Measurements from ENCODE around the gene ZFAND3.
"Not testable (repeated sequence)": the region's sequence is repeated elsewhere in the genome, so short reads cannot be mapped to it uniquely, and the experiment has no call there.

ZFAND3 gene

DNA sequence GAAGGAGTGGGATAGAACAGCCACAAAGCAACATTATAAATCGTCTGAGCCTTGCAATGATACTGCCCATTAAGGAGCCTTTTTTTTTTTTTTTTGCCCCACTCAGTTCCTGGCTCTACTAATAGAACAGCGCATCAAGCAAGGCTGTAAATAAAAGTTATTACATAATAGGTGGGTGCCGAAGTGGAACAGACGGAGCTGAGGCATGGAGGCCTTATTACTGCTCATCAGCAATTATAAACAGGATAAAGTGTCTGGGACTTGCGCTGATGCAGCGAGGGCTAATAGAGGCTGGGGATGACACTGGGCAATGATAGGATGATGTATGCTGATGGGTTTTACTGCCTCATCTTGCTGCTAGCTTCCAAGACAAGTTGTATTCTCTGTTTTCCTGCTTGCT lies 272.1 kb downstream of the ZFAND3 start:
- DNase-seq (ENCODE audit: low read depth in 2 of 2), result no peak

GRCh38 chr6:38092465-38092864 lies 272.9 kb downstream of the ZFAND3 start:
- no peak for DNase-seq (ENCODE audit: low read depth in 2 of 2)

- DNase-seq (ENCODE audit: low read depth in 2 of 2), result no peak
Measured at GRCh38 chr6:38092964-38093363, 273.4 kb downstream of the ZFAND3 start.

- DNase-seq (ENCODE audit: low read depth in 2 of 2), result no peak
Measured at GRCh38 chr6:38095054-38095453, 275.5 kb downstream of the ZFAND3 start.

- DNase-seq (ENCODE audit: low read depth in 2 of 2), result no peak
Measured at GRCh38 chr6:38099221-38099620, 279.7 kb downstream of the ZFAND3 start.

DNA sequence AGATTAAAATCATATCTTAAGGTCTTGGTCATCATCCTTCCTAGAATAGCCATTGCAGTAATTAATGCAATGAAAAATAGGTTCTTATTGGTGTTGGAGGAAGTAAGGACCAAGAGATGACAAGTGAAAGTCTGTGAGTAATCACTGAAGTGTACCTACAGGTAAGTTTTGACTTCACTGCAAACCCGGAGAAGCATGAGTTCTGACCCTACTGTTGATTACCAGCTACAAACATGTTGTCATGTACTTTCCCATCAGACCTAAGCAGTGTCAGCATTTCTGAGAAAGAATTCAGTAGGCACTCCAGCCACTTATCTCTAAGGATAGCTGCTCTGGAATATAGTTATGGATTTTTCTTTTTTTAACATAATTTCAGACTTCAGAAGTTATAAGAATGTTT lies 280.9 kb downstream of the ZFAND3 start:
- DNase-seq (ENCODE audit: low read depth in 2 of 2), result no peak

- no peak for DNase-seq (ENCODE audit: low read depth in 2 of 2)
Measured at GRCh38 chr6:38103921-38104320, 284.4 kb downstream of the ZFAND3 start.

- DNase-seq (ENCODE audit: low read depth in 2 of 2), result no peak
Measured at GRCh38 chr6:38105066-38105465, 285.5 kb downstream of the ZFAND3 start.

GRCh38 chr6:38107073-38107472 lies 287.5 kb downstream of the ZFAND3 start:
- no peak for DNase-seq (ENCODE audit: low read depth in 2 of 2)

- no peak for DNase-seq (ENCODE audit: low read depth in 2 of 2)
Measured at GRCh38 chr6:38110481-38110971, 291.0 kb downstream of the ZFAND3 start.

- no peak for DNase-seq (ENCODE audit: low read depth in 2 of 2)
Measured at GRCh38 chr6:38112181-38112580, 292.7 kb downstream of the ZFAND3 start.

GRCh38 chr6:38113825-38114576 lies 294.5 kb downstream of the ZFAND3 start:
- DNase-seq (ENCODE audit: low read depth in 2 of 2), result no peak

DNA sequence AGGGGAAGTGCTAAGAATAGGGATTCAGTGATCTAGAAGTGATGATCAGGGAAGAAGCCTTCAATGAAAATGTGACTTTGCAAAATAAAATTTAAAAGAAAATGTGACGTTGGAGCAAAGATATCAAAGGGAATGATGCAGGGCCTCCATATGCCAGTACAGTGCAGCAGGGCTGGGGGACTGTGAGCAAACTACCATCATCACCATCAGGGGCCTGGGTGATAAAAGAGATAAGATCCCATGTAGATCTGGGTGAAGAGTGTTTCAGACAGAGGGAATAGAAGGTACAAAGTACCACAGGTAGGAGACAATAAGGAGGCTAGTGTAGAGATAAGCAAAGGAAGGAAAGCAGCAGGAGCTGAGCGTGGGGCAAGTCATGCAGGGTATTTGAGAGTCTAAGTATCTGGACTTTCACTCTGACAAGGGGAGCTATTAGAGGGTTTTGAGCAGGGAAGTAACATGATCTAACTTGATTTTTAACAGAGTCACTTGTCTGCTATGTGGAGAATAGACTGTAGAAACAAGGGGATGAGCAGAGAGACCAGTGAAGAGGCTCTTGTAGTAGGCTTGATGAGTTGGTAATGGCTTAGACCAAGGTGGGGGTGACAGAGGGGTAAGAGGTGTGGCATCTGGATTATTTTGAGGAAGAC lies 295.6 kb downstream of the ZFAND3 start:
- DNase-seq (ENCODE audit: low read depth in 2 of 2), result no peak

- DNase-seq (ENCODE audit: low read depth in 2 of 2), result no peak
Measured at GRCh38 chr6:38115626-38116008, 296.1 kb downstream of the ZFAND3 start.

DNA sequence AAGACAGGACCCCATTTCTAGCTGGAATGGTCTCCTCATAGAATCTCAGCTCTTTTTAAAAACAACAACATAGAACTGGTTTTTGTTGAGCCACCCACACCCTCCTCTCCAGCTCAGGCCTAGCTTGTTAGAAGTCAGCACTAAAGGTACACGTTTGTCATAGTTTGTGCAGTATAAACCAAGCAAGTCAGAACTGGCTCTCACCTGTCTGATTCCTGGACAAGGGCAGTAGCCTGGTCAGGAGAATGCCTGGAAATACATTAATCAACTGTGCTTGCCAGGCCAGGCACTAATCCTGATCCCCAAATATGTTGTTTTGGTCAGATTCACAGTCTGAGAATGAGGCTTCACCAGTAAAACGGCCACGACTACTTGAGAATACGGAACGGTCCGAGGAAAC lies 296.7 kb downstream of the ZFAND3 start:
- no peak for DNase-seq (ENCODE audit: low read depth in 2 of 2)

- no peak for DNase-seq (ENCODE audit: low read depth in 2 of 2)
Measured at GRCh38 chr6:38117281-38117680, 297.8 kb downstream of the ZFAND3 start.

DNA sequence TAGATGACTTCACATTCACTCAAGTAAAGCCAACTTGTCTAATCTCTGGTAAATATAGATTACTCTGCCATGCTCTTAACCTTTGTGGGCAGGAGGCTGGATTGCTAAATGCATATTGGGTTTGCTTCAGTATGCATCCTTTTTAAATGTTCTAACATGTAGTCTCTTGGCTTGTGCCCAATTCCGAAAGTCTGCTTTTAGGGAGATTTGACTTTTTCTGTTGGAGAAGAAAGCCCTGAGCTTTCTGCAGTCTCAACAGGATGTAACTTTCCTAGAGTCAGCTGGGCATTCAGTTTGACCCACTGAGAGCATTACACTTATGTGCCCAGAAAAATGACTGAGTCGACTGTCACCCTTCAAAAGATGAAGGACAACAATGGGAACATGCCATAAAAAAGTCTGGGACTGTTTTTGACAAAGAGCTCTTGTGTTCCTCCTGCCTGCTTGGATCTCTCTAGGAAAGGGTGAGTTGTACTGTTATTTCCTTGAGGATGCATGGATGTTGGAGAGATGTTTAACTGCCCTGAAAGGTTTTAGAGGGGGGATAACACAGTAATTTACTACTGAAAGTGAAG lies 299.4 kb downstream of the ZFAND3 start:
- no peak for DNase-seq (ENCODE audit: low read depth in 2 of 2)

DNA sequence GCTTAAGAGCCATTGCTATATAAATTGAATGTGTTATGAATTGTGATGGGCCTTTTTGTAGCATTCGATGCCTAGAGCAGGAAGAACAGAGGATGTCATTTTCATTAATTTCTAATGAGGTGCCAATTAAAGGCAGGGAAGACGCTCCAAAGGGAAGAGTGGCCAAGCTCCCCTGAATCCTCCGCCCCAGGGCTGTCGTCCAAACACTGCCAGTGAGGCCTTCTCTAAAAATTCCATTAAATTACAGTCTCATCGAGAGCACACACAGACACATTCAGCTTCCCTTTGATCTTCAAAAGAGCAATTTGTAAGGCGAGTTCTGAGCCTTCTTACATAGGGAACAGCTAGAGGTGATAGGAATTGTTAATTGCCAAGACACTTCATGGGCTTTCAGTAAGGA lies 300.0 kb downstream of the ZFAND3 start:
- DNase-seq (ENCODE audit: low read depth in 2 of 2), result no peak

GRCh38 chr6:38124224-38124926 lies 304.8 kb downstream of the ZFAND3 start:
- DNase-seq (ENCODE audit: low read depth in 2 of 2), result not testable (repeated sequence)

DNA sequence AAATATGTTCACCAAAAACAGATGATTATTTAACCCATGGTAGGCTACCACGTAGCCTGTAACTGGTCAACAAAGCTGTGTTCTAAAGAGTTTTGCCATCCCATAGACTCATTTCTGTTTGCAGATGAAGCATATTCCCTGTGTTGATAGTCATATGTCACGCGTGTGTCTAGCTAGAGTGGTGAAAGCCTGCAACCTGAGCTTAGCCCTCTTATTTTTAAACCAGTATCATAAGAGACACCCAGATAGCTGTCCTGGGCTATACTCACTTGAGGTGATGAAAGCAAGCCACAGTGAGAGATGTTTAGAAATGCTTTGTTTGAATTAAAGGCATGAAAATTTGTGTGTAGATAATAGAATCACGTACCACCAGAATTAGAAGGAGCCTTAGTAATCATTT lies 307.8 kb downstream of the ZFAND3 start:
- no peak for DNase-seq (ENCODE audit: low read depth in 2 of 2)

GRCh38 chr6:38131527-38131965 lies 312.0 kb downstream of the ZFAND3 start:
- DNase-seq (ENCODE audit: low read depth in 2 of 2), result no peak

DNA sequence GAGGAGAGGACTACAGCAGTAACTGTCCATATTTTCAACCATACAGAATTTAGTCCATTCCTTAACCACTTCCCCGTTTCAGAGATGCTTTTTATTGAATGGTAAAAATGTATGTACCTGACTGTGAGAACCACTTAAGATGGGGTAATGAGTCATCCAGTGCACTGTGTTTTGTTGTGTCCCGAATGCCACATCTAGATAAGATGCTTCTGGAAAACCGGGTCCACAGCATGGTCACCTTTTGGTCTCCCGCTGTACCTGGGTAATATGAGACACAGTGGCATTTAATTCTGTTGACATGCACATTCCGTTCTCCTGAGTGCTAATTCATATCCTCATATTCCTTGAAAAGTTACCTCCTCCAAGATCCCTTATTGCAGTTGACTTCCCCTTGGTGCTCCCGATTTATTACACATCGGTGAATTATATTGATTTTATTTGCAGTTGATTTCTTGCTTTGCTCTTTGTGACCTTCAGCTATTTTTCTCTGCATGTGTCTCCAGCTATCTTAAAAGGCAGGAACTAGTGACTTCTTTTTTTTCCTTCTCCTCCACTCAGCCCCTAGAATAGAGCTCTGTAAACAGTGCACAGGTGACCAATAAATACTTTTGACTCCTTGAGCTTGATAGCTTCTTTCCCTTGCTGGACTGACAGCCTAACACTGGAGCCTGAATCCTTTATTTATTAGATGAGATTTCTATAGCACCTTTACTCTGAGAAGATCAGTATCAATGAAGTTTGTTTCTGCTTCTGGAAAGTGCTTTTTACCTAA lies 314.6 kb downstream of the ZFAND3 start:
- DNase-seq (ENCODE audit: low read depth in 2 of 2), result no peak

Data from stimulated activated CD4-positive, alpha-beta T cell treated with anti-CD3 and anti-CD28 coated beads, Interleukin-1b, Interleukin-23, amount 100 ng/mL, for 4 hours (primary cell).